Glutamatergic neuron (in vitro differentiated cells): ENCODE data around the gene ADRB1. TPM values are rescaled to one million over a fixed set of nuclear protein-coding genes. Genes with fewer than 3 reads are reported as not detected.

ENCODE experiments used
- DNase-seq: peaks from one replicate; pipeline ENCODE4 v3.0.0; 2022
- H3K27ac Mint-ChIP-seq: one replicate; pipeline ENCODE4 v1.8.0; 2020; ENCODE audit warnings: mild to moderate bottlenecking, mixed read lengths, inconsistent platforms; ENCODE audit not compliant: unreplicated experiment
- H3K27me3 Mint-ChIP-seq: one replicate; pipeline ENCODE4 v1.8.0; 2020; ENCODE audit warnings: mild to moderate bottlenecking, moderate library complexity, mixed read lengths, inconsistent platforms; ENCODE audit not compliant: unreplicated experiment
- H3K36me3 Mint-ChIP-seq: one replicate; pipeline ENCODE4 v1.8.0; 2020; ENCODE audit warnings: mild to moderate bottlenecking, mixed read lengths, inconsistent platforms; ENCODE audit not compliant: unreplicated experiment
- H3K4me1 Mint-ChIP-seq: one replicate; pipeline ENCODE4 v1.8.0; 2020; ENCODE audit warnings: mild to moderate bottlenecking, low read depth, mixed read lengths, inconsistent platforms; ENCODE audit not compliant: unreplicated experiment
- H3K4me3 Mint-ChIP-seq: one replicate; pipeline ENCODE4 v1.8.0; 2020; ENCODE audit warnings: mild to moderate bottlenecking, mixed read lengths, inconsistent platforms; ENCODE audit not compliant: unreplicated experiment
- H3K9me3 Mint-ChIP-seq: one replicate; pipeline ENCODE4 v1.8.0; 2020; ENCODE audit warnings: mild to moderate bottlenecking, moderate library complexity, mixed read lengths, inconsistent platforms; ENCODE audit not compliant: unreplicated experiment
- CTCF ChIP-seq: fragments of 200-600 bp; sonication (generic); IDR thresholded peaks from one replicate; pipeline ENCODE4 v1.5.0; 2021; ENCODE audit not compliant: partially characterized antibody, unreplicated experiment
- total RNA-seq: library from RNA; stranded (reverse); fragmentation: NEBNext Ultra II Directional; extraction: Animal tissue kit (Norgen Biotek cat#: 25700); gene quantifications from one replicate; pipeline ENCODE4 v1.2.1, GENCODE V29; 2021; ENCODE audit not compliant: unreplicated experiment

ADRB1 gene
- total RNA-seq, 1 donor from 2014 or later = not detected

GRCh38 chr10:114053946-114054345 is 10.3 kb downstream of the ADRB1 start:
- Mint-ChIP-seq H3K27ac (no peak overlapping the region), H3K4me1 (no peaks in the 10 kb centered on the region), H3K4me3 (no peak overlapping the region), H3K9me3 (no peaks in the 10 kb centered on the region), H3K27me3 (no peaks in the 10 kb centered on the region), H3K36me3 (no peaks in the 10 kb centered on the region)
- no peak for DNase-seq
- TF ChIP-seq CTCF = no peak

- no peaks in the 10 kb centered on the region for H3K36me3 Mint-ChIP-seq
- no peak for DNase-seq
- no peak for TF ChIP-seq CTCF
- no peak overlapping the region for H3K4me3 Mint-ChIP-seq
- H3K4me1 Mint-ChIP-seq = no peaks in the 10 kb centered on the region
- no peak overlapping the region for H3K27ac Mint-ChIP-seq
- no peaks in the 10 kb centered on the region for H3K9me3 Mint-ChIP-seq
- H3K27me3 Mint-ChIP-seq = no peaks in the 10 kb centered on the region
Measured at GRCh38 chr10:114057855-114058254, 14.2 kb downstream of the ADRB1 start.

- H3K9me3 Mint-ChIP-seq = no peaks in the 10 kb centered on the region
- no peak overlapping the region for H3K4me3 Mint-ChIP-seq
- H3K36me3 Mint-ChIP-seq = peaks cover 2% of the 10 kb centered on the region
- H3K4me1 Mint-ChIP-seq = no peaks in the 10 kb centered on the region
- H3K27me3 Mint-ChIP-seq = peaks cover under 1% of the 10 kb centered on the region
- TF ChIP-seq CTCF = no peak
- DNase-seq = no peak
- no peak overlapping the region for H3K27ac Mint-ChIP-seq
Measured at GRCh38 chr10:114058297-114058696, 14.6 kb downstream of the ADRB1 start.

- no peak for DNase-seq
- Mint-ChIP-seq H3K36me3 (peaks cover 5% of the 10 kb centered on the region), H3K27me3 (peaks cover 1% of the 10 kb centered on the region), H3K4me1 (no peaks in the 10 kb centered on the region), H3K9me3 (peaks cover 3% of the 10 kb centered on the region), H3K27ac (no peak overlapping the region), H3K4me3 (no peak overlapping the region)
- TF ChIP-seq CTCF = no peak
Measured at GRCh38 chr10:114059561-114059960, 15.9 kb downstream of the ADRB1 start.

- Mint-ChIP-seq H3K4me3 (no peak overlapping the region), H3K9me3 (peaks cover 3% of the 10 kb centered on the region), H3K36me3 (peaks cover 5% of the 10 kb centered on the region), H3K27ac (no peak overlapping the region), H3K4me1 (no peaks in the 10 kb centered on the region), H3K27me3 (peaks cover 1% of the 10 kb centered on the region)
- no peak for DNase-seq
- TF ChIP-seq CTCF = no peak
Measured at GRCh38 chr10:114060456-114060855, 16.8 kb downstream of the ADRB1 start.
